Hematopoietic multipotent progenitor cell treated with erythropoietin and hydrocortisone succinate and interleukin-3 and kit ligand, for 6 days (in vitro differentiated cells): Measurements from ENCODE around the gene DOCK9.
"Not testable (repeated sequence)": the region's sequence is repeated elsewhere in the genome, so short reads cannot be mapped to it uniquely, and the experiment has no call there.

Source experiments
- DNase-seq: peaks from one replicate; pipeline ENCODE4 v3.0.0-alpha.2; 2015

Gene DOCK9

GRCh38 chr13:98915981-98916380 lies 61.9 kb downstream of the DOCK9 start:
- no peak for DNase-seq

GRCh38 chr13:98915563-98915962 lies 62.3 kb downstream of the DOCK9 start:
- DNase-seq: no peak

GRCh38 chr13:98913741-98914140 lies 64.1 kb downstream of the DOCK9 start:
- no peak for DNase-seq

GRCh38 chr13:98912846-98913245 lies 65.0 kb downstream of the DOCK9 start:
- DNase-seq: no peak

GRCh38 chr13:98910501-98910951 lies 67.3 kb downstream of the DOCK9 start:
- DNase-seq: no peak

- no peak for DNase-seq
Observed at GRCh38 chr13:98909016-98909415, 68.8 kb downstream of the DOCK9 start.

GRCh38 chr13:98906746-98907502 lies 70.9 kb downstream of the DOCK9 start:
- no peak for DNase-seq

GRCh38 chr13:98905199-98905598 lies 72.7 kb downstream of the DOCK9 start:
- DNase-seq: no peak

- no peak for DNase-seq
Observed at GRCh38 chr13:98900442-98900841, 77.4 kb downstream of the DOCK9 start.

- no peak for DNase-seq
Observed at GRCh38 chr13:98897706-98898105, 80.2 kb downstream of the DOCK9 start.

- no peak for DNase-seq
Observed at GRCh38 chr13:98896868-98897144, 81.1 kb downstream of the DOCK9 start.

- no peak for DNase-seq
Observed at GRCh38 chr13:98896083-98896867, 81.6 kb downstream of the DOCK9 start.

- DNase-seq: not testable (repeated sequence)
Observed at GRCh38 chr13:98894814-98895213, 83.0 kb downstream of the DOCK9 start.

GRCh38 chr13:98893371-98893770 lies 84.5 kb downstream of the DOCK9 start:
- DNase-seq: no peak

GRCh38 chr13:98892821-98893220 lies 85.0 kb downstream of the DOCK9 start:
- peak; percentile 11 for DNase-seq

GRCh38 chr13:98892077-98892476 lies 85.8 kb downstream of the DOCK9 start:
- no peak for DNase-seq

GRCh38 chr13:98890925-98891324 lies 86.9 kb downstream of the DOCK9 start:
- no peak for DNase-seq

- DNase-seq: no peak
Observed at GRCh38 chr13:98890186-98890585, 87.7 kb downstream of the DOCK9 start.

GRCh38 chr13:98889419-98890085 lies 88.3 kb downstream of the DOCK9 start:
- no peak for DNase-seq

- DNase-seq: no peak
Observed at GRCh38 chr13:98888890-98889279, 89.0 kb downstream of the DOCK9 start.

- no peak for DNase-seq
Observed at GRCh38 chr13:98888222-98888889, 89.5 kb downstream of the DOCK9 start.

GRCh38 chr13:98886587-98887230 lies 91.2 kb downstream of the DOCK9 start:
- DNase-seq: no peak

GRCh38 chr13:98885600-98885999 lies 92.3 kb downstream of the DOCK9 start:
- DNase-seq: no peak
